PC-9 (cell line): ENCODE measurements around the gene RNU11. TPM values are rescaled to one million over a fixed set of nuclear protein-coding genes. Genes with fewer than 3 reads are reported as not detected.

ENCODE experiments used
- BruUV-seq: library from RNA; stranded (reverse); fragments of 400-500 nt; replicated peaks from 2 replicates; lab custom pipeline; 2021; lab: Mats Ljungman, UMichigan
- CTCF ChIA-PET: fragments of 300-600 bp; sonication (Branson Sonifier 250); formaldehyde crosslinking; loops from one replicate; lab custom pipeline; 2022; ENCODE audit warnings: antibody characterized with exemption; lab: Charles Lee
- POLR2A ChIA-PET: fragments of 300-600 bp; sonication (Branson Sonifier 250); formaldehyde crosslinking; loops from one replicate; lab custom pipeline; 2022; ENCODE audit warnings: antibody characterized with exemption; ENCODE audit not compliant: unreplicated experiment; lab: Charles Lee
- DNase-seq, 2 experiments: peaks; one replicate each; pipeline versions ENCODE4 v3.0.0 to v3.0.0-alpha.2; 2015 to 2022; ENCODE audit warnings: mixed read lengths in 1 of 2
- H2AFZ ChIP-seq: fragments of 200-600 bp; sonication (generic); 2 replicates; pipeline ENCODE4 v1.8.1; 2017; ENCODE audit warnings: antibody characterized with exemption
- H3F3A ChIP-seq: fragments of 200-600 bp; sonication (generic); 2 replicates; pipeline ENCODE4 v1.8.1; 2017; ENCODE audit warnings: antibody characterized with exemption, mild to moderate bottlenecking, low read depth; ENCODE audit not compliant: insufficient read depth
- H3K27ac ChIP-seq: fragments of 200-600 bp; sonication (generic); 2 replicates; pipeline ENCODE4 v1.6.1; 2016; ENCODE audit warnings: mixed run types
- H3K27me3 ChIP-seq: fragments of 200-600 bp; sonication (generic); 2 replicates; pipeline ENCODE4 v1.6.1; 2016; ENCODE audit warnings: low read depth, mixed run types; ENCODE audit not compliant: insufficient read depth
- H3K36me3 ChIP-seq: fragments of 200-600 bp; sonication (generic); 2 replicates; pipeline ENCODE4 v1.6.1; 2016; ENCODE audit warnings: low read depth, mixed run types
- H3K4me1 ChIP-seq: fragments of 200-600 bp; sonication (generic); replicated peaks from 2 replicates; pipeline ENCODE4 v1.6.1; 2016; ENCODE audit warnings: mixed run types; ENCODE audit not compliant: insufficient read depth
- H3K4me2 ChIP-seq: fragments of 200-600 bp; sonication (generic); 2 replicates; pipeline ENCODE4 v1.6.1; 2017; ENCODE audit warnings: mixed run types
- H3K4me3 ChIP-seq: fragments of 200-600 bp; sonication (generic); 2 replicates; pipeline ENCODE4 v1.6.1; 2016; ENCODE audit warnings: mixed run types
- H3K79me2 ChIP-seq: fragments of 200-600 bp; sonication (generic); 2 replicates; pipeline ENCODE4 v1.6.1; 2017; ENCODE audit warnings: low read depth, mixed run types
- H3K9me2 ChIP-seq: fragments of 200-600 bp; sonication (generic); 2 replicates; pipeline ENCODE4 v1.8.1; 2017; ENCODE audit warnings: mild to moderate bottlenecking; ENCODE audit not compliant: insufficient read depth
- H3K9me3 ChIP-seq: fragments of 200-600 bp; sonication (generic); 2 replicates; pipeline ENCODE4 v1.8.1; 2016; ENCODE audit warnings: low read depth; ENCODE audit not compliant: insufficient read depth
- H4K20me1 ChIP-seq: fragments of 200-600 bp; sonication (generic); 2 replicates; pipeline ENCODE4 v1.8.1; 2017; ENCODE audit not compliant: insufficient read depth
- CTCF ChIP-seq: fragments of 200-600 bp; sonication (generic); conservative IDR thresholded peaks from 2 replicates; pipeline ENCODE4 v1.6.1; 2017; ENCODE audit warnings: mixed run types, antibody characterized with exemption, mild to moderate bottlenecking, moderate library complexity
- EZH2 ChIP-seq: fragments of 200-600 bp; sonication (generic); IDR thresholded peaks from 2 replicates; pipeline ENCODE4 v1.8.0; 2017; ENCODE audit warnings: antibody characterized with exemption, low read depth
- intact Hi-C: fragments of 100-400 bp; cut with micrococcal nuclease; formaldehyde crosslinking; loops from one replicate; pipeline ENCODE4 v1.10.0; 2022; ENCODE audit not compliant: unreplicated experiment
- total RNA-seq: library from RNA; stranded (reverse); gene quantifications from 2 replicates; pipeline ENCODE4 v1.2.3, GENCODE V29; 2021

Gene RNU11
- total RNA-seq, 1 experiment from 2014 or later, result not detected

GRCh38 chr1:28632560-28632959 is 15.8 kb upstream of the RNU11 start:
- H3K9me2 ChIP-seq, result no peaks in the 10 kb centered on the region
- no peaks in the 10 kb centered on the region for H4K20me1 ChIP-seq
- DNase-seq, result no peak
- no peaks in the 10 kb centered on the region for H3K4me1 ChIP-seq
- CTCF ChIA-PET, result no interaction called here
- H3K4me2 ChIP-seq, result no peak overlapping the region
- TF ChIP-seq EZH2 (no peak), CTCF (no peak)
- H2AFZ ChIP-seq, result no peak overlapping the region
- POLR2A ChIA-PET, result no interaction called here
- no TSS peak for BruUV-seq
- H3K79me2 ChIP-seq, result no peaks in the 10 kb centered on the region
- no peak overlapping the region for H3K27ac ChIP-seq
- H3K27me3 ChIP-seq, result no peaks in the 10 kb centered on the region
- no peaks in the 10 kb centered on the region for H3F3A ChIP-seq
- intact Hi-C loops, result no loop called here
- H3K9me3 ChIP-seq, result no peaks in the 10 kb centered on the region
- no peaks in the 10 kb centered on the region for H3K36me3 ChIP-seq
- no peak overlapping the region for H3K4me3 ChIP-seq

GRCh38 chr1:28640766-28641165 is 7.6 kb upstream of the RNU11 start:
- peaks cover 19% of the 10 kb centered on the region for H3F3A ChIP-seq
- CTCF ChIA-PET, result interaction anchor here (0.6 to 1.0 kb wide), 3 partner anchors 96 to 414 kb away, joined by 3 to 13 read pairs (median 4); partner anchors contain the start of gene YTHDF2
- no peak overlapping the region for H3K27ac ChIP-seq
- TF ChIP-seq EZH2 (no peak), CTCF (peak; percentile 47; the same call in 1 of the 2 replicates)
- H3K79me2 ChIP-seq, result peaks cover 24% of the 10 kb centered on the region
- no TSS peak for BruUV-seq
- H3K36me3 ChIP-seq, result no peaks in the 10 kb centered on the region
- H3K4me1 ChIP-seq, result peaks cover 10% of the 10 kb centered on the region
- H2AFZ ChIP-seq, result no peak overlapping the region
- H4K20me1 ChIP-seq, result no peaks in the 10 kb centered on the region
- no peak overlapping the region for H3K4me2 ChIP-seq
- POLR2A ChIA-PET, result interaction anchor here (0.5 to 0.7 kb wide), 3 partner anchors 39 to 99 kb away, joined by 3 to 7 read pairs (median 5); no protein-coding TSS in a partner anchor
- no peaks in the 10 kb centered on the region for H3K27me3 ChIP-seq
- H3K9me3 ChIP-seq, result no peaks in the 10 kb centered on the region
- intact Hi-C loops, result loop anchor here (5.0 to 10.0 kb wide), 2 partner anchors 237 to 564 kb away; no protein-coding TSS in a partner anchor
- no peaks in the 10 kb centered on the region for H3K9me2 ChIP-seq
- DNase-seq, result no peak
- H3K4me3 ChIP-seq, result no peak overlapping the region

DNA sequence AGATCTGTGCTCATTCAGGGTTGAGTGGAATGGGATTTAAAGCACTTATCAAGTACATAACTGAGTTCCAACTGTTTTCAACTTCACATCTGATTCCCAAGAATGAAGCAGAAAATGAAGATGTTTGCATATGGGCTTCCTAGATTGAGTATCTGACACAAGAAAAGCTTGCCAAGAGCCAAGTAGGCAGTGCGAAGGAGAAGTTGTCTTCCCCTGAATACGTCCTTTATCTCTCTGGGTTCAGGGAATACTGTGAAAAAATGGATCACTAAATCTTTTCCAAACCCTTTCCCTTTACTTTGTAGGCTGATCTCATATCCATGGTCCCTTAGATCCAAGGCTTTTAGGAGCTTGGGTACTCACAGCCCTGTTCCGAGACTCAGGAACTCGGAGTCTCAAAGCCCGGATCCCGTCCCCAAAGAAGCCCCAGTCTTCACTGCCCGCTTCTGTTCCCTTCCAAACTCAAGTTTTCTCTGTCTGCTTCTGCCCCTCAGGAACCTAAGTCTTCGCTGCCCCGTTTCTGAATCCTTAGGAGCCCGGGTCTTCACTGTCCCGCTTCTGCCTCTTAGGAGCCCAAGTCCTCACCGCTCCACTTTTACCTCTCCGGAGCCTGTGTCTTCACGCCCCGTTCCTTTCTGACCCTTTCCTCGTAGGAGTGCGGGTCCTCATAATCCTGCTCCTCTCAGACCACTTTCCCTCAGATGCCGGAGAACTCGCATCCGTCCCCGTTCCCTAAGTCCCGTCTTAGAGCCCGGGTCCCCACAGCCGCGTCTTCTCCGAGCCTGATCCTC is 6.1 kb upstream of the RNU11 start:
- no peak for DNase-seq
- no peak for TF ChIP-seq EZH2
- TF ChIP-seq CTCF, result no peak

More for the DNA sequence above, 6.1 kb upstream of the RNU11 start:
- Histone ChIP-seq H3K4me3 (peak overlapping the region; percentile 91), H3K36me3 (no peaks in the 10 kb centered on the region), H3K4me1 (peaks cover 10% of the 10 kb centered on the region), H3K27ac (peak overlapping the region; percentile 97), H3K79me2 (peaks cover 24% of the 10 kb centered on the region), H3K27me3 (no peaks in the 10 kb centered on the region), H2AFZ (peak overlapping the region; percentile 93), H3K4me2 (peak overlapping the region; percentile 99), H4K20me1 (no peaks in the 10 kb centered on the region), H3K9me3 (no peaks in the 10 kb centered on the region), H3K9me2 (no peaks in the 10 kb centered on the region), H3F3A (peaks cover 19% of the 10 kb centered on the region)
- ChIA-PET CTCF (interaction anchor here (0.9 to 1.3 kb wide), 2 partner anchors 95 to 235 kb away, joined by 4 to 23 read pairs; partner anchors contain the start of gene YTHDF2), POLR2A (interaction anchor here (0.7 to 1.0 kb wide), 4 partner anchors 26 to 152 kb away, joined by 3 to 45 read pairs (median 4); partner anchors contain the start of genes GMEB1 and YTHDF2)
- no TSS peak for BruUV-seq
- intact Hi-C loops, result loop anchor here (2.0 to 10.0 kb wide), 3 partner anchors 123 to 563 kb away; no protein-coding TSS in a partner anchor
